Keratinocyte (primary cell): Measurements from ENCODE around the gene CXorf58.
"Not testable (repeated sequence)": the region's sequence is repeated elsewhere in the genome, so short reads cannot be mapped to it uniquely, and the experiment has no call there.

ENCODE experiments used
- EZH2 ChIP-seq: IDR thresholded peaks from one replicate; pipeline ENCODE4 v1.6.1; 2012; ENCODE audit warnings: inconsistent platforms, mild to moderate bottlenecking, low read length, moderate library complexity
- TF ChIP-seq, protein P1 (sequence below), 3 experiments: IDR thresholded peaks in 1 of 3; conservative IDR thresholded peaks in 1 of 3; optimal IDR thresholded peaks in 1 of 3; 2 replicates in 2 of 3; 3 replicates in 1 of 3; pipeline versions ENCODE3 to v1.5.1; 2011; ENCODE audit warnings: low read length in 3 of 3, mild to moderate bottlenecking in 3 of 3, moderate library complexity in 2 of 3, control low read depth in 1 of 3, inconsistent platforms in 1 of 3; ENCODE audit not compliant: insufficient read depth in 2 of 3; ENCODE audit errors: extremely low read depth in 1 of 3

DNA sequence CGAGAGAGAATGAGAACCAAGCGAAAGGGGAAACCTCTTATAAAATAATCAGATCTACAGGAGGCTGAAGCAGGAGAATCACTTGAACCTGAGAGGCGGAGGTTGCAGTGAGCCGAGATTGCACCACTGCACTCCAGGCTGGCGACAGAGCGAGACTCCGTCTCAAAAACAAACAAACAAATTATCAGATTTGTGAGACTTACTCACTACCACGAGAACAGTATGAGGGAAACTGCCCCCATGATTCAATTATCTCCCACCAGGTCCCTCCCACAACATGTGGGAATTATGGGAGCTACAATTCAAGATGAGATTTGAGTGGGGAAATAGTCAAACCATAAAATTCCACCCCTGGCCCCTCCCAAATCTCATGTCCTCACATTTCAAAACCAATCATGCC, 57.8 kb downstream of the CXorf58 start:
- TF ChIP-seq, protein P1, sequence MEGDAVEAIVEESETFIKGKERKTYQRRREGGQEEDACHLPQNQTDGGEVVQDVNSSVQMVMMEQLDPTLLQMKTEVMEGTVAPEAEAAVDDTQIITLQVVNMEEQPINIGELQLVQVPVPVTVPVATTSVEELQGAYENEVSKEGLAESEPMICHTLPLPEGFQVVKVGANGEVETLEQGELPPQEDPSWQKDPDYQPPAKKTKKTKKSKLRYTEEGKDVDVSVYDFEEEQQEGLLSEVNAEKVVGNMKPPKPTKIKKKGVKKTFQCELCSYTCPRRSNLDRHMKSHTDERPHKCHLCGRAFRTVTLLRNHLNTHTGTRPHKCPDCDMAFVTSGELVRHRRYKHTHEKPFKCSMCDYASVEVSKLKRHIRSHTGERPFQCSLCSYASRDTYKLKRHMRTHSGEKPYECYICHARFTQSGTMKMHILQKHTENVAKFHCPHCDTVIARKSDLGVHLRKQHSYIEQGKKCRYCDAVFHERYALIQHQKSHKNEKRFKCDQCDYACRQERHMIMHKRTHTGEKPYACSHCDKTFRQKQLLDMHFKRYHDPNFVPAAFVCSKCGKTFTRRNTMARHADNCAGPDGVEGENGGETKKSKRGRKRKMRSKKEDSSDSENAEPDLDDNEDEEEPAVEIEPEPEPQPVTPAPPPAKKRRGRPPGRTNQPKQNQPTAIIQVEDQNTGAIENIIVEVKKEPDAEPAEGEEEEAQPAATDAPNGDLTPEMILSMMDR (optimal IDR thresholded peaks at IDR 0.05 in 1 of 3, IDR thresholded peaks at IDR 0.05 in 1 of 3, conservative IDR thresholded peaks at IDR 0.05 in 1 of 3; ENCODE audit: extremely low read depth in 1 of 3, insufficient read depth in 2 of 3, low read length in 3 of 3), result not testable (repeated sequence)
- TF ChIP-seq EZH2, result not testable (repeated sequence)
